DOHH2 (cell line): Measurements from ENCODE around the gene EPS8.
"Not testable (repeated sequence)": the region's sequence is repeated elsewhere in the genome, so short reads cannot be mapped to it uniquely, and the experiment has no call there.

Source experiments
- H3F3A ChIP-seq: fragments of 200-600 bp; sonication (generic), shearing (Covaris generic); 2 replicates; pipeline ENCODE4 v1.6.0; 2016; ENCODE audit warnings: antibody characterized with exemption, mild to moderate bottlenecking; ENCODE audit not compliant: control insufficient read depth, insufficient read depth
- H3K27ac ChIP-seq: fragments of 200-600 bp; sonication (generic); 2 replicates; pipeline ENCODE4 v1.5.1; 2014; ENCODE audit warnings: low read depth, mild to moderate bottlenecking, low read length, moderate library complexity
- H3K27me3 ChIP-seq: fragments of 200-600 bp; sonication (generic); 2 replicates; pipeline ENCODE4 v1.6.1; 2014; ENCODE audit warnings: mild to moderate bottlenecking, low read length, mixed read lengths; ENCODE audit not compliant: control insufficient read depth
- H3K36me3 ChIP-seq: fragments of 200-600 bp; sonication (generic); 2 replicates; pipeline ENCODE4 v1.6.1; 2014; ENCODE audit warnings: mild to moderate bottlenecking, low read length, moderate library complexity, mixed read lengths; ENCODE audit not compliant: control insufficient read depth
- H3K4me1 ChIP-seq: fragments of 200-600 bp; sonication (generic); 2 replicates; pipeline ENCODE4 v1.6.1; 2014; ENCODE audit warnings: mild to moderate bottlenecking, low read length, mixed read lengths; ENCODE audit not compliant: control insufficient read depth
- H3K4me2 ChIP-seq: fragments of 200-600 bp; sonication (generic); 2 replicates; pipeline ENCODE4 v1.6.0; 2014; ENCODE audit warnings: mild to moderate bottlenecking, low read length, moderate library complexity
- H3K4me3 ChIP-seq: fragments of 200-600 bp; sonication (generic); 2 replicates; pipeline ENCODE4 v1.5.1; 2014; ENCODE audit warnings: mild to moderate bottlenecking, low read length, mixed read lengths
- H3K79me2 ChIP-seq: fragments of 200-600 bp; sonication (generic); 2 replicates; pipeline ENCODE4 v1.6.1; 2014; ENCODE audit warnings: mild to moderate bottlenecking, low read length, mixed read lengths; ENCODE audit not compliant: control insufficient read depth
- H3K9me2 ChIP-seq: fragments of 200-600 bp; sonication (generic); replicated peaks from 2 replicates; pipeline ENCODE4 v1.6.1; 2014; ENCODE audit warnings: mild to moderate bottlenecking, low read length, mixed read lengths; ENCODE audit not compliant: control insufficient read depth
- H3K9me3 ChIP-seq: fragments of 200-600 bp; sonication (generic); 2 replicates; pipeline ENCODE4 v1.6.1; 2014; ENCODE audit warnings: antibody characterized with exemption, low read length, mixed read lengths; ENCODE audit not compliant: control insufficient read depth, insufficient read depth
- H4K20me1 ChIP-seq: fragments of 200-600 bp; sonication (generic); 2 replicates; pipeline ENCODE4 v1.6.0; 2014; ENCODE audit warnings: low read depth, mild to moderate bottlenecking, antibody characterized with exemption, low read length, moderate library complexity; ENCODE audit not compliant: control insufficient read depth, insufficient read depth
- CTCF ChIP-seq: fragments of 200-600 bp; sonication (generic); IDR thresholded peaks from one replicate; pipeline ENCODE4 v1.5.1; 2014; ENCODE audit warnings: antibody characterized with exemption, mild to moderate bottlenecking, low read depth, low read length; ENCODE audit not compliant: poor library complexity, severe bottlenecking
- EZH2phosphoT487 ChIP-seq: fragments of 200-600 bp; sonication (generic); IDR thresholded peaks from 2 replicates; pipeline ENCODE4 v1.6.1; 2017; ENCODE audit warnings: borderline replicate concordance, mild to moderate bottlenecking, antibody characterized with exemption, low read length, moderate library complexity, mixed read lengths

Gene EPS8

GRCh38 chr12:15620741-15621539 is 168.2 kb downstream of the EPS8 start:
- no peaks in the 10 kb centered on the region for H3K79me2 ChIP-seq
- no peaks in the 10 kb centered on the region for H4K20me1 ChIP-seq
- TF ChIP-seq EZH2phosphoT487 = no peak
- TF ChIP-seq CTCF = no peak
- H3K4me3 ChIP-seq = no peak overlapping the region
- H3K27me3 ChIP-seq = no peaks in the 10 kb centered on the region
- H3K36me3 ChIP-seq = no peaks in the 10 kb centered on the region
- H3K27ac ChIP-seq = no peak overlapping the region
- H3K4me2 ChIP-seq = no peak overlapping the region
- H3F3A ChIP-seq = no peaks in the 10 kb centered on the region
- no peaks in the 10 kb centered on the region for H3K9me3 ChIP-seq
- no peaks in the 10 kb centered on the region for H3K4me1 ChIP-seq
- no peaks in the 10 kb centered on the region for H3K9me2 ChIP-seq

GRCh38 chr12:15616495-15616894 is 172.7 kb downstream of the EPS8 start:
- H3K79me2 ChIP-seq, H3K36me3 ChIP-seq, H4K20me1 ChIP-seq, H3K4me2 ChIP-seq, H3K9me3 ChIP-seq, H3K4me1 ChIP-seq, H3F3A ChIP-seq, H3K27ac ChIP-seq, H3K4me3 ChIP-seq, H3K9me2 ChIP-seq, H3K27me3 ChIP-seq: not testable (repeated sequence)

- no peaks in the 10 kb centered on the region for H3K79me2 ChIP-seq
- no peak overlapping the region for H3K4me2 ChIP-seq
- H3K9me2 ChIP-seq = no peaks in the 10 kb centered on the region; the same call in 1 of the 2 replicates
- no peaks in the 10 kb centered on the region for H3K36me3 ChIP-seq
- no peaks in the 10 kb centered on the region for H3F3A ChIP-seq
- TF ChIP-seq EZH2phosphoT487 = no peak
- TF ChIP-seq CTCF = no peak
- no peaks in the 10 kb centered on the region for H4K20me1 ChIP-seq
- H3K4me3 ChIP-seq = no peak overlapping the region
- no peak overlapping the region for H3K27ac ChIP-seq
- H3K9me3 ChIP-seq = no peaks in the 10 kb centered on the region
- no peaks in the 10 kb centered on the region for H3K4me1 ChIP-seq
- H3K27me3 ChIP-seq = no peaks in the 10 kb centered on the region
These were observed 175.2 kb downstream of the EPS8 start for GRCh38 chr12:15613981-15614380.

- Histone ChIP-seq H3K4me3 (no peak overlapping the region), H3K9me2 (no peaks in the 10 kb centered on the region; the same call in 1 of the 2 replicates), H3K9me3 (no peaks in the 10 kb centered on the region), H3K27me3 (no peaks in the 10 kb centered on the region), H3F3A (no peaks in the 10 kb centered on the region), H3K4me1 (no peaks in the 10 kb centered on the region), H3K36me3 (no peaks in the 10 kb centered on the region), H3K79me2 (no peaks in the 10 kb centered on the region), H3K27ac (no peak overlapping the region), H3K4me2 (no peak overlapping the region), H4K20me1 (no peaks in the 10 kb centered on the region)
- no peak for TF ChIP-seq EZH2phosphoT487
- no peak for TF ChIP-seq CTCF
These were observed 180.2 kb downstream of the EPS8 start for GRCh38 chr12:15608941-15609340.
